Mesothelial cell of epicardium (in vitro differentiated cells): ENCODE results near the gene MTHFD1. TPM values are rescaled to one million over a fixed set of nuclear protein-coding genes. Genes with fewer than 3 reads are reported as not detected.

Experiments
- DNase-seq, 2 experiments: peaks; one replicate each; pipeline ENCODE4 v3.0.0; 2021; ENCODE audit warnings: low spot score in 2 of 2; ENCODE audit not compliant: unreplicated experiment in 2 of 2
- H3K27ac Mint-ChIP-seq: 2 replicates; pipeline ENCODE4 v1.8.0; 2021; ENCODE audit warnings: mixed read lengths
- H3K27me3 Mint-ChIP-seq: 2 replicates; pipeline ENCODE4 v1.8.0; 2021; ENCODE audit warnings: low read depth, mixed read lengths
- H3K36me3 Mint-ChIP-seq: 2 replicates; pipeline ENCODE4 v1.8.0; 2021; ENCODE audit warnings: mixed read lengths
- H3K4me1 Mint-ChIP-seq: 2 replicates; pipeline ENCODE4 v1.8.0; 2021; ENCODE audit warnings: mixed read lengths
- H3K4me3 Mint-ChIP-seq: 2 replicates; pipeline ENCODE4 v1.8.0; 2021; ENCODE audit warnings: mild to moderate bottlenecking, moderate library complexity, mixed read lengths
- H3K9me3 Mint-ChIP-seq: 2 replicates; pipeline ENCODE4 v1.8.0; 2021; ENCODE audit warnings: mixed read lengths
- CTCF ChIP-seq: fragments of 200-600 bp; sonication (generic); IDR thresholded peaks from one replicate; pipeline ENCODE4 v1.5.0; 2021; ENCODE audit warnings: antibody characterized with exemption; ENCODE audit not compliant: unreplicated experiment
- total RNA-seq: library from RNA; stranded (reverse); gene quantifications from 3 replicates; pipeline ENCODE4 v1.2.1, GENCODE V29; 2021

Gene MTHFD1
- total RNA-seq, 1 donor from 2014 or later = 43.3 TPM

- Mint-ChIP-seq H3K36me3 (no peaks in the 10 kb centered on the region), H3K9me3 (no peaks in the 10 kb centered on the region), H3K4me3 (peak overlapping the region; percentile 81), H3K27me3 (no peaks in the 10 kb centered on the region), H3K4me1 (peaks cover 53% of the 10 kb centered on the region), H3K27ac (peak overlapping the region; percentile 97)
- no peak for TF ChIP-seq CTCF
- peak in 1 of 2 experiments; percentile 25 for DNase-seq
Measured at GRCh38 chr14:64502887-64503433, 114.8 kb downstream of the MTHFD1 start.

- TF ChIP-seq CTCF = no peak
- Mint-ChIP-seq H3K27ac (peak within 1 kb of the TSS; percentile 100), H3K4me3 (peak within 1 kb of the TSS; percentile 81), H3K36me3 (no peaks in the 10 kb centered on the region), H3K27me3 (no peaks in the 10 kb centered on the region), H3K9me3 (no peaks in the 10 kb centered on the region), H3K4me1 (peaks cover 59% of the 10 kb centered on the region)
- DNase-seq = peak; percentile 90
Measured at GRCh38 chr14:64503434-64504309, 115.5 kb downstream of the MTHFD1 start, which contains the start of gene ZBTB25. Gene ZBTB25, minus strand, starts transcription at chr14:64503838. Its CDS starts 13,305 bp downstream, at chr14:64490533.

GRCh38 chr14:64504310-64504896, 116.2 kb downstream of the MTHFD1 start, which contains the start of gene ZBTB1:
Gene ZBTB1, plus strand, starts transcription at chr14:64504770. Its CDS starts 16,735 bp downstream, at chr14:64521505.
- no peak for TF ChIP-seq CTCF

GRCh38 chr14:64504897-64505794, 117.0 kb downstream of the MTHFD1 start:
- Mint-ChIP-seq H3K4me3 (peak overlapping the region; percentile 81), H3K36me3 (no peaks in the 10 kb centered on the region), H3K27ac (peak overlapping the region; percentile 93), H3K4me1 (peaks cover 62% of the 10 kb centered on the region), H3K27me3 (no peaks in the 10 kb centered on the region), H3K9me3 (no peaks in the 10 kb centered on the region)
- DNase-seq = peak; percentile 73 to 80
- TF ChIP-seq CTCF = no peak

More at GRCh38 chr14:64504310-64504896, 116.2 kb downstream of the MTHFD1 start, which contains the start of gene ZBTB1:
- H3K27ac Mint-ChIP-seq = peak within 1 kb of the TSS; percentile 100
- no peaks in the 10 kb centered on the region for H3K27me3 Mint-ChIP-seq
- no peaks in the 10 kb centered on the region for H3K9me3 Mint-ChIP-seq
- H3K4me3 Mint-ChIP-seq = peak within 1 kb of the TSS; percentile 81
- DNase-seq = peak; percentile 62 to 78
- H3K36me3 Mint-ChIP-seq = no peaks in the 10 kb centered on the region
- H3K4me1 Mint-ChIP-seq = peaks cover 65% of the 10 kb centered on the region

GRCh38 chr14:64506721-64507120, 118.6 kb downstream of the MTHFD1 start:
- H3K27me3 Mint-ChIP-seq = no peaks in the 10 kb centered on the region
- H3K4me1 Mint-ChIP-seq = peaks cover 67% of the 10 kb centered on the region
- H3K4me3 Mint-ChIP-seq = peak overlapping the region; percentile 81
- no peak for TF ChIP-seq CTCF
- H3K9me3 Mint-ChIP-seq = no peaks in the 10 kb centered on the region
- DNase-seq = no peak
- no peaks in the 10 kb centered on the region for H3K36me3 Mint-ChIP-seq
- peak overlapping the region; percentile 53 for H3K27ac Mint-ChIP-seq
